Naive B cell (primary cell): ENCODE results near the gene DBNDD2. TPM values are rescaled to one million over a fixed set of nuclear protein-coding genes. Genes with fewer than 3 reads are reported as not detected.

ENCODE experiments used
- ATAC-seq, 2 donors: fragments of 150-1000 bp; cut with Tn5 transposase; 2 replicates each; pipeline ENCODE4 v1.10.0; 2021; ENCODE audit warnings: low read depth in 2 of 2, mild to moderate bottlenecking in 2 of 2, moderate library complexity in 2 of 2
- DNase-seq: peaks from one replicate; pipeline ENCODE4 v3.0.0; 2022
- H3K27ac Mint-ChIP-seq, 6 donors: one replicate each; pipeline ENCODE4 v1.8.0; 2020 to 2022; ENCODE audit warnings: mild to moderate bottlenecking in 6 of 6, mixed read lengths in 6 of 6, moderate library complexity in 5 of 6, inconsistent platforms in 2 of 6
- H3K27me3 Mint-ChIP-seq, 3 donors: one replicate each; pipeline ENCODE4 v1.8.0; 2021 to 2022; ENCODE audit warnings: mixed read lengths in 3 of 3, mild to moderate bottlenecking in 1 of 3
- H3K36me3 Mint-ChIP-seq, 2 donors: one replicate each; pipeline ENCODE4 v1.8.0; 2020 to 2022; ENCODE audit warnings: mixed read lengths in 2 of 2, inconsistent platforms in 1 of 2, mild to moderate bottlenecking in 1 of 2
- H3K4me1 Mint-ChIP-seq, 3 donors: one replicate each; pipeline ENCODE4 v1.8.0; 2020 to 2022; ENCODE audit warnings: mixed read lengths in 3 of 3, inconsistent platforms in 1 of 3, mild to moderate bottlenecking in 1 of 3, moderate library complexity in 1 of 3
- H3K4me3 Mint-ChIP-seq, 8 donors: one replicate each; pipeline ENCODE4 v1.8.0; 2020 to 2022; ENCODE audit warnings: mild to moderate bottlenecking in 8 of 8, mixed read lengths in 8 of 8, moderate library complexity in 8 of 8, inconsistent platforms in 2 of 8
- H3K9me3 Mint-ChIP-seq, 7 donors: one replicate each; pipeline ENCODE4 v1.8.0; 2020 to 2022; ENCODE audit warnings: mixed read lengths in 7 of 7, mild to moderate bottlenecking in 5 of 7, inconsistent platforms in 2 of 7, moderate library complexity in 1 of 7
- polyA plus RNA-seq, 6 donors: library from polyadenylated mRNA; unstranded; fragments of 300-500 nt; fragmentation: Illumina TruSeq; gene quantifications; one replicate each; pipeline ENCODE4 v1.2.3, GENCODE V29; 2021; ENCODE audit warnings: low read depth in 6 of 6

The DBNDD2 gene, protein sequence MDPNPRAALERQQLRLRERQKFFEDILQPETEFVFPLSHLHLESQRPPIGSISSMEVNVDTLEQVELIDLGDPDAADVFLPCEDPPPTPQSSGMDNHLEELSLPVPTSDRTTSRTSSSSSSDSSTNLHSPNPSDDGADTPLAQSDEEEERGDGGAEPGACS
- polyA plus RNA-seq = 1 to 10 TPM; 1.1 to 3.3 (median 2.1) TPM

DNA sequence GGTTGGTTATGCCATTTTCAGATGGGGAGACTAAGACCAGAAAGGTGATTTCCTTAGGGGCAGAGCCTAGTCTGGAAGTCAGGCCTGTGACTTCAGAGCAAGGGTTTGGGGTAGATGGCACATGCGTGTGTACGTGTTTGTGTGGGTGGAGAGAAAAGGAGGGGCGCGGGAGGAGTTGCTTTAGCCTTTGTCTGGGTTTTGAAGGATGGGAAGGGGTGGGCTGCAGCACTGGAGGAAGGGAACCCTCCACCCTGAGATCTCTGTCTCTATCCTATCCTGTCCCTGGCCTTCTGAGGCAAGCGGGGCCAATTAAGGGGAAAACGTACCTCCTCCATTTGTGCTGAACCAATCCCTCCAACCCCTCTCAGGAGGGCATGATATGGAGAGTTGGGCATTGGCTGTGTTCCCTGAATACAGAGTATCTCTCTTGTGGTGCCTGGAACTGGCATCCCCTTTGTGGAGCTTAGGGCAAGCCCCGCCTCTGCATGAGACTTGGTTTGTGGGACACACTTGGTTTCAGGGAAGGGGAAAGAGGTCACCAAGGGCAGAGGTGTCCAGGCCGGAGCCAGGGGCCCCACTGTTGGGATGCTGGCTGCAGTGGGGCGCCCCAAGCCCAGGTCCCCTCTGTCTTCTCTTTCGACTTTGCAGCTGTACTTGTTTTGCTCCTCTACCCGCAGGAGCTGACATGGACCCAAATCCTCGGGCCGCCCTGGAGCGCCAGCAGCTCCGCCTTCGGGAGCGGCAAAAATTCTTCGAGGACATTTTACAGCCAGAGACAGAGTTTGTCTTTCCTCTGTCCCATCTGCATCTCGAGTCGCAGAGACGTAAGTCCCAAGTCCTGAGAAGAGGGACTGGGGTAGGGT is at the start of gene DBNDD2:
TSS of gene DBNDD2 (plus strand) at position 507 of the 863 bp plus-strand sequence. CDS start at position 686, 179 bp downstream.
- Mint-ChIP-seq H3K27ac (peak within 1 kb of the TSS; percentile 85 to 94 (median 90)), H3K4me3 (peak within 1 kb of the TSS; percentile 77 to 92 (median 86)), H3K9me3 (no peaks in the 10 kb centered on the region), H3K27me3 (peaks cover 0 to 12% (median 0%) of the 10 kb centered on the region in 3 donors), H3K36me3 (peaks cover 6 to 9% of the 10 kb centered on the region in 2 donors), H3K4me1 (peaks cover 30 to 35% (median 30%) of the 10 kb centered on the region in 3 donors)
- ATAC-seq = peak; percentile 21 to 24
- DNase-seq = peak; percentile 11

DNA sequence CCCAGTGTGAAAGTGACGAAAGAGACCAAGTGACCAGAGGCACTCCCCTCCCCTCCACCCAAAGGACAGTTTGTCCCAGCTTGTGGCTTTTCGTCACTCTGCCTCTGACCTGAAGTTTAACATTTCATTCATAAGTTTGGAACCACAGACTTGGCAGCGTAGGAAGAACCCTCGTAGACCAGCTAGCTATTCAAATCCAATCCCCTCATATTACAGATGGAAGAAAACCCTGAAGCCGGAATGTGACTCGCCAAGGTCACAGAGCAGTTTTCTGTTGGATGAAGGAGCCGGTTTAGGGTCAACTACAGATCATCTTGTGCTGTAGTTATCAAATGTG is 49.1 kb upstream of the DBNDD2 start:
- H3K36me3 Mint-ChIP-seq = no peaks in the 10 kb centered on the region
- DNase-seq (no peak), ATAC-seq (no peak)
- peaks cover 14 to 17% (median 17%) of the 10 kb centered on the region in 3 donors for H3K4me1 Mint-ChIP-seq
- H3K9me3 Mint-ChIP-seq = no peaks in the 10 kb centered on the region
- H3K27ac Mint-ChIP-seq = no peak overlapping the region
- H3K4me3 Mint-ChIP-seq = no peak overlapping the region
- H3K27me3 Mint-ChIP-seq = peaks cover 0 to 24% (median 9%) of the 10 kb centered on the region in 3 donors

DNA sequence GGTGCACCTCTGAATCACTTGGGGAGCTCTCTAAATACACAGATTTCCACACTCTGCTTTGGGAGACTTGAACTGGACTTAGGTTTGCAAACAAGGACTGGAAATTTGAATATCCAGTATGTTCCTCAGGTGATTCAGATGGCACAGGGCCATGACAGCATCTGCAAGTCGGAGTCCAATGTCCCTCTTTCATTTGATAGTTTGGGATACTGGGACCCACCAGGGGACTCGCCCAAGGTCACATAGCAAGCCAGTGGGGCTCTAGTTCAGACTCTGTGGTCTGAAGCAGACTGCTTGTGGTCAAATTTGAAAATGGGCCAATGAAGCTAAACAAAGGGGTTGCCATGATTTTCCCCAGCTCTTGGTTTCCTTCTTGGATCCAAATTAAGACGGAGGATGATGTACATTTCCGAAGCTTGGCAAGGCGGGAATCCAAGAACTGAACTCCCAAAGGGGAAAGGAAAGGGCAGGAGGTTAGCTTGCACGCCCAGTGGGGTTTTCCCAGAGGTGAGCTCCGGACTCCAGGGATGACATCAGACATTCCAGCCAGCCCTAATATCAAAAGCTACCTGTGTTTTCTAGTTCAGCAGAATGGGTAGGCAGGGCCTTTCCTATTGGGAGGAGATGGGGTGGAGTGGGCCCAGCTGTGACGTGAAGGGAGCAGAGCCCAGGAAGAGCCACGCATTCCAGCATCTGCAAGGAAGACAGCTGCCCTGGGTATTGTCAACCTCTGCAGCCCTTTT is 48.5 kb upstream of the DBNDD2 start:
- H3K4me3 Mint-ChIP-seq = no peak overlapping the region
- H3K4me1 Mint-ChIP-seq = peaks cover 16 to 22% (median 21%) of the 10 kb centered on the region in 3 donors
- peaks cover 0 to 18% (median 3%) of the 10 kb centered on the region in 3 donors for H3K27me3 Mint-ChIP-seq
- ATAC-seq = no peak
- no peaks in the 10 kb centered on the region for H3K9me3 Mint-ChIP-seq
- no peaks in the 10 kb centered on the region for H3K36me3 Mint-ChIP-seq
- DNase-seq = no peak
- H3K27ac Mint-ChIP-seq = no peak overlapping the region

DNA sequence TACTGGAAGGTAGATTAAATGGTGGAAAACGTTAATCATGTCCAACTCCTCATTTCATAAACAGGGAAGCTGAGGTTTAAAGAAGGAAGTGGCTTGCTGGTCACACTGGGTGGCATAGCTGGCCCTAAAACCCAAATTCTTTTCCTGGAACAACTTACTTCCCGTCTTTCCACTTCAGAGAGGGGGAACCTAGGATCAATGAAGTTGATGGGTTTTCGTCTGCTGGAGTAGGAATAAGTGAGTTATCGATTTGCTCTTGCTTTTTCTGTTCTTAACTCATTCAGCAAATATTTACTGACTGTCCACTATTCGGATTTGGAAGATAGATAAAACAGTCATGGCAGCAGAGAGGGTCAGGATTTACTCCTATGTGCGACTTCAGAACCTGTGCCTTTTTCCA is 46.3 kb upstream of the DBNDD2 start:
- H3K27ac Mint-ChIP-seq = no peak overlapping the region
- DNase-seq (no peak), ATAC-seq (no peak)
- H3K9me3 Mint-ChIP-seq = no peaks in the 10 kb centered on the region
- H3K36me3 Mint-ChIP-seq = peaks cover 3 to 7% of the 10 kb centered on the region in 2 donors
- H3K4me3 Mint-ChIP-seq = no peak overlapping the region
- peaks cover 28 to 41% (median 41%) of the 10 kb centered on the region in 3 donors for H3K4me1 Mint-ChIP-seq
- H3K27me3 Mint-ChIP-seq = peaks cover 0 to 8% (median 0%) of the 10 kb centered on the region in 3 donors

DNA sequence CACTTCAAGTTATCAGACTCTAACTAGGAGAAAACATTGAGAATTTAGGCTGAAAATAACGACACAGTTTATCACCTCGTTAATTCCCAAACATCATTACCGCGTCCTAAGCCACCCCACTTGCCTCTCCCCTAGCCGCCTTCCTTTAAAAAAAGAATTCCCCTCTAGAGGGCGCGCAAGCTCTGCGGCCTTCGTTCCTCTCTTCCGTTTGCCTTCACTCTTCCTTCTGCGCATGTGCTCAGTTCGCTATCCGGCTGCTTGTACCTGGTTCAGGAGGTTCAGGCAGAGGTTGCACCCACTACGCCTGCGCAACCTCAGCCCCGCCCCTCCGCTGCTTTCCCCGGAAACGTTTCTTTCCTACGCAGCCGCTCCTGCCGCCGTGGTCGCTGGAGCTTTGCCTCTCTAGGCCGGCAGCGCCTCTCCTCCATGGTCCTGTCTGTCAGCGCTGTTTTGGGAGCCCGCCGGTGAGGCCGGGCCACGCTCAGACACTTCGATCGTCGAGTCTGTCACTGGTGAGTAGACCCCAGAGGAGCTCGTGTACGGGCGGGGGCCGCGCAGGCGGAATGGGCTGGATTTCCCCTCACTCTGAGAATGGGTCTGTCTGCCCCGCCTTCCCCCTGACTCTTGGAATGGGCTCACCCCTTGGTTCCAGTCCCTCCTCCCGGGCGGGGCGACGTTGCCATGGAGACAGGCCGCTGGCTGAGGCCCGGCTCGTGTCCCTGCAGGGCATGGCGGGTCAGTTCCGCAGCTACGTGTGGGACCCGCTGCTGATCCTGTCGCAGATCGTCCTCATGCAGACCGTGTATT is 45.1 kb upstream of the DBNDD2 start, which contains the start of gene SYS1:
TSS of gene SYS1 (plus strand) at position 353 of the 807 bp plus-strand sequence. CDS start at position 729, 376 bp downstream.
- H3K4me1 Mint-ChIP-seq = peaks cover 40 to 53% (median 51%) of the 10 kb centered on the region in 3 donors

DNA sequence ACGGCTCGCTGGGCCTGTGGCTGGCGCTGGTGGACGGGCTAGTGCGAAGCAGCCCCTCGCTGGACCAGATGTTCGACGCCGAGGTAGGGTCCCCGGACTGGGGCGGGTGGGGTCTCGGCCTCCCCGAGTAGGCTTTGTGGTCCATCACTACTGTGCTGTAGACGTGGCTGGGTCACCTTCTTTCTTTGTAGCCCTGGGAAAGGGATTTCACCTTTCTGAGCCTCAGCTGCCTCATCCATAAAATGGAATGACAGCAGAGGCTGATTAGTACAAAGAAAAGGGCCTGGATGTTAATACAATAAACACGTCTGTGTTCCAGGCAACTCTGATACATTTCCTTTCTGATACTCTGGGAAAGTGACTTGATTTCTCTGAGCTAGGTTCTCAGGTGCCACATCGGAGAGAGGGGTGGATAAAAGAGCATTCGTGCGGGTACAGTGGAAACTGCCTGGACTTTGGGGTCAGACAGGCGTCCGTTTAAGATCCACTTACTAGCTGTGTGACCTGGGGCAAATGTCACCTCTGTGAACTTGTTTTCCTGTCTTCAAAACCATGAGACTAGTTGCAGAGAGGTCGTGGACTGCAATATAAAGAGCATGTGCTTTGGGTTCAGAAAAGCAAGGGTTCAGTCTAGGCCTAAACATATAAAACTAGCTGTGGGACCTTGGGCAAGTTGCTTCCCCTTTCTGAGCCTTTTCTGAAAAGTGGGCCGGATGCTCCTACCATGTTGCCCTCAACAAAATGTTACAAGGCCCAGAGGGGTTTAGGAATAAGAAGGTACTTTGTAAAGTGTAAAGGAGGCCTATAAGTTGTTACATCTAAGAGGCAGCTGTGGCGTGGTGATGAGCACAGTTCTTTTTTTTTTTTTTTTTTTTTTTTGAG is 44.2 kb upstream of the DBNDD2 start:
- Mint-ChIP-seq H3K27me3 (peaks cover 0 to 5% (median 0%) of the 10 kb centered on the region in 3 donors), H3K27ac (peak overlapping the region; percentile 98 to 100 (median 99)), H3K4me1 (peaks cover 48 to 61% (median 59%) of the 10 kb centered on the region in 3 donors), H3K36me3 (peaks cover 7 to 8% of the 10 kb centered on the region in 2 donors), H3K4me3 (peak overlapping the region; percentile 89 to 100 (median 98)), H3K9me3 (no peaks in the 10 kb centered on the region)
- no peak for DNase-seq
- ATAC-seq = no peak

More for the DNA sequence above, 45.1 kb upstream of the DBNDD2 start, which contains the start of gene SYS1:
- Mint-ChIP-seq H3K36me3 (peaks cover 7 to 8% of the 10 kb centered on the region in 2 donors), H3K27ac (peak within 1 kb of the TSS; percentile 98 to 100 (median 99)), H3K4me3 (peak within 1 kb of the TSS; percentile 89 to 100 (median 98)), H3K27me3 (peaks cover 0 to 8% (median 0%) of the 10 kb centered on the region in 3 donors), H3K9me3 (no peaks in the 10 kb centered on the region)
- peak; percentile 97 for DNase-seq
- ATAC-seq = peak; percentile 79 to 86

DNA sequence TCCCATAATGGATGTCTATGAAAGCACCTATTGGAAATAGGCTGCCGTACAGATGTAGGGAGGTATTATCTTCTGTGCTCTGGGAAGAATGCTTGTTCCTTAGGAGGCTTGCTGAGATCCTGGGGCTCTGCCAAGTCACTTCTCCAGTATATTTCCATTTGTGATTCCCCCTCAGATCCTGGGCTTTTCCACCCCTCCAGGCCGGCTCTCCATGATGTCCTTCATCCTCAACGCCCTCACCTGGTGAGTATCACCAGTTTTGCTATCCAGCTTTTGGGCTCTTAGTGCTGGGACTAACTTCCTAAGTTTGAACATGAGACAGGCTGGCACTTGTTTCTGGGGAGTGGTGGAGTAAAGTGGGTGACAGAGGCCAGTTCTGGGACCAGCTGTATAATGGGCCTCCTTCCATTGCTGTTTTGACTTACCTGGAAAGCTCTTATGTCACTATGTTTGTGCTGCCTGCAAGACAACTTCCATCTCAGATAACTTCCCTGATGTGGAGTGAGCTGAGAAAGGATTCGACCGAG is 42.6 kb upstream of the DBNDD2 start:
- peak overlapping the region in 4 of 8 donors; percentile 22 to 100 (median 54) for H3K4me3 Mint-ChIP-seq
- DNase-seq (no peak), ATAC-seq (no peak)
- H3K9me3 Mint-ChIP-seq = no peaks in the 10 kb centered on the region
- peaks cover 54 to 74% (median 69%) of the 10 kb centered on the region in 3 donors for H3K4me1 Mint-ChIP-seq
- peak overlapping the region in 3 of 6 donors; percentile 65 to 97 (median 75) for H3K27ac Mint-ChIP-seq
- no peaks in the 10 kb centered on the region for H3K27me3 Mint-ChIP-seq
- peaks cover 7 to 8% of the 10 kb centered on the region in 2 donors for H3K36me3 Mint-ChIP-seq

DNA sequence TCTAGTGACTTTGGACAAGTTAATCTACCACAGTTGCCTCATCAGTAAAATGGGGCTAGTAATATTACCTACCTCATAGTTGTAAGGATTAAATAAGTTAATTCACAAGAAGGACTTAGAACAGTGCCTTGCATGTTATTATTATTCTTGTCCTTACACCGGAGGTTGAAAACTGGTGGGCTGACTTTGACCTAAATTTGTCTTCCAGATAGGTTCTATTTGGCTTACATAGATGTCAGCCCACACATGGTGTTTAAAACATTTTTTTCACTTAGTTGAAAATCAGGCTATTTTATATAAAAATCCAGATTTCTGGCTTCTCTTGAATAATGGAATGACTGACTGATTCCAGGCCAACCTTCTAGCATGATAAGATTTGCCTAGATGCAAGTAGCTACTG is 41.9 kb upstream of the DBNDD2 start:
- no peaks in the 10 kb centered on the region for H3K9me3 Mint-ChIP-seq
- peak overlapping the region in 4 of 6 donors; percentile 56 to 99 (median 92) for H3K27ac Mint-ChIP-seq
- H3K27me3 Mint-ChIP-seq = no peaks in the 10 kb centered on the region
- H3K4me3 Mint-ChIP-seq = peak overlapping the region in 3 of 8 donors; percentile 64 to 82 (median 69)
- ATAC-seq (no peak), DNase-seq (no peak)
- peaks cover 7 to 8% of the 10 kb centered on the region in 2 donors for H3K36me3 Mint-ChIP-seq
- H3K4me1 Mint-ChIP-seq = peaks cover 61 to 81% (median 76%) of the 10 kb centered on the region in 3 donors

DNA sequence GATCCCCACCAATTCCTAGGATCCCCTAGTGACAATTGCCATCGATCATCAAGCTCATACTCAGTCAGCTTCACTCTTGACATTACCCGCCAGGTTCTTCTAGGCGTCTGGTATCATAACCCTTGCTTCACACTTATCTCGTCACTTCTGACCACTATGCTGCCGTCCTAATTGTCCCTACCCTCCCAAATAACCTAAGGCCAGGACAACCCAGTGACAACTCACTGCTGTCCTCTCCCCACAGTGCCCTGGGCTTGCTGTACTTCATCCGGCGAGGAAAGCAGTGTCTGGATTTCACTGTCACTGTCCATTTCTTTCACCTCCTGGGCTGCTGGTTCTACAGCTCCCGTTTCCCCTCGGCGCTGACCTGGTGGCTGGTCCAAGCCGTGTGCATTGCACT is 41.5 kb upstream of the DBNDD2 start:
- peak overlapping the region in 6 of 8 donors; percentile 35 to 82 (median 72) for H3K4me3 Mint-ChIP-seq
- H3K9me3 Mint-ChIP-seq = no peaks in the 10 kb centered on the region
- H3K36me3 Mint-ChIP-seq = peaks cover 7 to 8% of the 10 kb centered on the region in 2 donors
- peak overlapping the region in 5 of 6 donors; percentile 88 to 99 (median 98) for H3K27ac Mint-ChIP-seq
- DNase-seq (no peak), ATAC-seq (no peak)
- H3K27me3 Mint-ChIP-seq = no peaks in the 10 kb centered on the region
- peaks cover 65 to 86% (median 80%) of the 10 kb centered on the region in 3 donors for H3K4me1 Mint-ChIP-seq

DNA sequence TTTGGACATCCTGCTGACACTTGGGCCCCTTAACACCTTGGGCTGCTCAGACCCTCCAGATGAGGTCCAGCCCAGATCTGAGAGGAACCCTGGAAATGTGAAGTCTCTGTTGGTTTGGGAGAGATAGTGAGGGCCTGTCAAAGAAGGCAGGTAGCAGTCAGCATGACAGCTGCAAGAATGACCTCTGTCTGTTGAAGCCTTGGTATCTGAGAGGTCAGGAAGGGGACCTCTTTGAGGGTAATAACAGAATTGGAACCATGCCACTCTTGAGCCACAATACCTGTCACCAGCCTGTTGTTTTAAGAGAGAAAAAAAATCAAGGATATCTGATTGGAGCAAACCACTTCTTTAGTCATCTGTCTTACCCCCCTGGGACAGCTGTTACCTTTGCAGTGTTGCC is 41.0 kb upstream of the DBNDD2 start:
- peaks cover 70 to 90% (median 85%) of the 10 kb centered on the region in 3 donors for H3K4me1 Mint-ChIP-seq
- peaks cover 7 to 8% of the 10 kb centered on the region in 2 donors for H3K36me3 Mint-ChIP-seq
- peak overlapping the region; percentile 35 to 92 (median 78) for H3K4me3 Mint-ChIP-seq
- H3K9me3 Mint-ChIP-seq = no peaks in the 10 kb centered on the region
- no peaks in the 10 kb centered on the region for H3K27me3 Mint-ChIP-seq
- peak overlapping the region; percentile 51 to 99 (median 98) for H3K27ac Mint-ChIP-seq
- no peak for DNase-seq
- no peak for ATAC-seq

DNA sequence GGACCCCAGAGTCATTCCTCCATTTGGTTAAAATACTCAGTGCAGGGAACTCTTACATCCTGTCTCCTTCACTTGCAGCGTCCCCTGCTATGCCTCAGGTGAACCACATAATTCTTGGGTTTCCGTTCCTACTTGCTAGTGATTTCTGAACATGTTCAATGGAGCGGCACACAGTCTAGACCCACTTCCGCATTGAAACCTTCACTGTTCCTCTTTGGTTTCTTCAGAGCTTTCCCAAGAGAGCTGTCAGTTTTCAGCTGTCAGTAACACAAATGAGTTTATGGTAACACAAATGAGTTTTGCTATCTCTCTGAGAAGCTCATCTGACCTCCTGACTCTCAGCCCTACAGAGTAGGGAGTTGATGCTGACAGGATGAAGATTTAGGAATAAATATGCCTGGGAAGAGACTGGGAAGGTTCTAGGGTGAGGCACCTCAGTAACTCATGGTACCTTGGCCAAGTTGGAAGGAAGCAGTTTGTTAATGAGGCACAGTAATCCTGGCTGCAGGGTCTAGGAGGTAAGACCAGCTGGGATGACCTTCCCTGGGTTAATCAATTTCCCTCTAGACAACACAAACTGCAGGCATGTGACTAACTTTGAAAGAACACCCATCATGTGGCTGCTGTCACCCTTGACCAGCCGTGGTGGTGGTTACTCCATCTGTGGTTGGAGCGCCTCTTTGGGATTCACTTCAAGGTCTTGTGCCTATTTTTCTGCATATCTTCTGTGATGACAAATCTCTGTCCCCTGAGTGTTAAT is 39.7 kb upstream of the DBNDD2 start:
- ATAC-seq (peak; percentile 88 to 91), DNase-seq (peak; percentile 92)
- H3K27me3 Mint-ChIP-seq = no peaks in the 10 kb centered on the region
- H3K27ac Mint-ChIP-seq = peak overlapping the region; percentile 68 to 99 (median 98)
- peak overlapping the region; percentile 64 to 92 (median 80) for H3K4me3 Mint-ChIP-seq
- H3K9me3 Mint-ChIP-seq = no peaks in the 10 kb centered on the region
- H3K4me1 Mint-ChIP-seq = peaks cover 66 to 91% (median 88%) of the 10 kb centered on the region in 3 donors
- peaks cover 7 to 8% of the 10 kb centered on the region in 2 donors for H3K36me3 Mint-ChIP-seq
